HFFc6 (cell line): ENCODE results near the gene BBS12. TPM values are rescaled to one million over a fixed set of nuclear protein-coding genes. Genes with fewer than 3 reads are reported as not detected.

Experiments
- DNase-seq: peaks from one replicate; pipeline ENCODE4 v3.0.0-alpha.2; 2018
- H3K27ac Mint-ChIP-seq: 2 replicates; pipeline ENCODE4 v1.8.0; 2020; ENCODE audit warnings: mild to moderate bottlenecking, mixed read lengths
- H3K27me3 Mint-ChIP-seq: 2 replicates; pipeline ENCODE4 v1.8.0; 2021; ENCODE audit warnings: mild to moderate bottlenecking, moderate library complexity, mixed read lengths; ENCODE audit not compliant: insufficient read depth
- H3K36me3 Mint-ChIP-seq: 2 replicates; pipeline ENCODE4 v1.8.0; 2021; ENCODE audit warnings: low read depth, mixed read lengths
- H3K4me1 Mint-ChIP-seq: 2 replicates; pipeline ENCODE4 v1.8.0; 2020; ENCODE audit warnings: low read depth, mixed read lengths
- H3K4me3 Mint-ChIP-seq: 2 replicates; pipeline ENCODE4 v1.8.0; 2020; ENCODE audit warnings: mild to moderate bottlenecking, moderate library complexity, mixed read lengths
- H3K9me3 Mint-ChIP-seq: 2 replicates; pipeline ENCODE4 v1.8.0; 2020; ENCODE audit warnings: mild to moderate bottlenecking, mixed read lengths
- total RNA-seq, 6 experiments: library from RNA; stranded (reverse); fragmentation: NEBNext Ultra II Directional; extraction: Animal tissue kit (Norgen Biotek cat#: 25700); gene quantifications; 2 replicates in 1 of 6; 3 replicates in 5 of 6; pipeline ENCODE4 v1.2.3, GENCODE V29; 2021
- TF ChIP-seq, protein P1 (sequence below): fragments of 200-600 bp; sonication (generic); IDR thresholded peaks from 2 replicates; pipeline ENCODE4 v1.5.0; 2021; ENCODE audit warnings: antibody characterized with exemption, mild to moderate bottlenecking

The BBS12 gene
- total RNA-seq, 6 experiments from 2014 or later: 2.0 to 3.1 (median 2.4) TPM

DNA sequence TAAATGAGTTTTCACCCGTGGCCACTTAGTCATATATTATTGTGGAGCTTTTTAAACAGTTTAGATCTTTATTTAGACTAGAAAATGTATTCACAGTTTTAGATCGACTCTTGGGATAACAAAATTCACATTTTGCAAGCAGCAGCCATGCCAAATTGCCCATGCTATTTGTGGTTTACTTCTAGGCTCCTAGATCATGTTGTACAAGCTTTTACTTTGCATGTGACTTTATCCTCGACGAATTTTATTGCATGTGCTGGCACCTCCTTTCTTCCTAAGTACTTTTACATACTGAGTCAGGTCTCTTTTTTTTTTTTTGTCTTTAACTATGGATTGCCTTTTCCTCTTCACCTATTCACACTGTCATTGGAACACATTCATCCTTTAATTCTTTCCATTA is 23.2 kb downstream of the BBS12 start:
- Mint-ChIP-seq H3K4me1 (peaks cover 55% of the 10 kb centered on the region), H3K27me3 (no peaks in the 10 kb centered on the region; the same call in 1 of the 2 replicates), H3K36me3 (no peaks in the 10 kb centered on the region), H3K4me3 (peak overlapping the region; percentile 15; the same call in 1 of the 2 replicates), H3K9me3 (no peaks in the 10 kb centered on the region), H3K27ac (peak overlapping the region; percentile 34; the same call in 1 of the 2 replicates)
- TF ChIP-seq, protein P1, sequence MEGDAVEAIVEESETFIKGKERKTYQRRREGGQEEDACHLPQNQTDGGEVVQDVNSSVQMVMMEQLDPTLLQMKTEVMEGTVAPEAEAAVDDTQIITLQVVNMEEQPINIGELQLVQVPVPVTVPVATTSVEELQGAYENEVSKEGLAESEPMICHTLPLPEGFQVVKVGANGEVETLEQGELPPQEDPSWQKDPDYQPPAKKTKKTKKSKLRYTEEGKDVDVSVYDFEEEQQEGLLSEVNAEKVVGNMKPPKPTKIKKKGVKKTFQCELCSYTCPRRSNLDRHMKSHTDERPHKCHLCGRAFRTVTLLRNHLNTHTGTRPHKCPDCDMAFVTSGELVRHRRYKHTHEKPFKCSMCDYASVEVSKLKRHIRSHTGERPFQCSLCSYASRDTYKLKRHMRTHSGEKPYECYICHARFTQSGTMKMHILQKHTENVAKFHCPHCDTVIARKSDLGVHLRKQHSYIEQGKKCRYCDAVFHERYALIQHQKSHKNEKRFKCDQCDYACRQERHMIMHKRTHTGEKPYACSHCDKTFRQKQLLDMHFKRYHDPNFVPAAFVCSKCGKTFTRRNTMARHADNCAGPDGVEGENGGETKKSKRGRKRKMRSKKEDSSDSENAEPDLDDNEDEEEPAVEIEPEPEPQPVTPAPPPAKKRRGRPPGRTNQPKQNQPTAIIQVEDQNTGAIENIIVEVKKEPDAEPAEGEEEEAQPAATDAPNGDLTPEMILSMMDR: no peak
- DNase-seq: no peak

DNA sequence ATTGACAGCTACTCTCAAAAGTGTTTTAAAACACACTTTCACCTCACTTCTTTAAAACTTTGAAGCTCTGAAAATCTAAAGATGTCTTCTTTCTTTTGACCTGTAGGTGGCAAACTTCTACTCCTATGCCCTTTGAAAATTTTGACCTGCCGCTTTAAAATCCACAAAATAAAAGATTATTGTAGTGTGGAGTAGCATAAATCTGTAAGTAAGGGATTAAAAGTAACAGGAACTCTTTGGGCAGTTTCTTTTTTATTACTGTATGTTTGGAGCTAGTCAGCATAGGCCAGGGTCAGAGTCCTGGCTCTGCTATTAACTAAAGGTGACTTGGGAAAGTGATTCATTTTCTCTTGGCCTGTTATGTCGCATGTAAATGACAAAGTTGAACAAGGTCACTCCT is 25.5 kb downstream of the BBS12 start:
- Mint-ChIP-seq H3K27me3 (no peaks in the 10 kb centered on the region; the same call in 1 of the 2 replicates), H3K4me1 (peaks cover 76% of the 10 kb centered on the region), H3K4me3 (peak overlapping the region; percentile 31), H3K36me3 (no peaks in the 10 kb centered on the region), H3K27ac (peak overlapping the region; percentile 32), H3K9me3 (no peaks in the 10 kb centered on the region)
- peak; percentile 51 for DNase-seq
- TF ChIP-seq, protein P1: peak; percentile 96

DNA sequence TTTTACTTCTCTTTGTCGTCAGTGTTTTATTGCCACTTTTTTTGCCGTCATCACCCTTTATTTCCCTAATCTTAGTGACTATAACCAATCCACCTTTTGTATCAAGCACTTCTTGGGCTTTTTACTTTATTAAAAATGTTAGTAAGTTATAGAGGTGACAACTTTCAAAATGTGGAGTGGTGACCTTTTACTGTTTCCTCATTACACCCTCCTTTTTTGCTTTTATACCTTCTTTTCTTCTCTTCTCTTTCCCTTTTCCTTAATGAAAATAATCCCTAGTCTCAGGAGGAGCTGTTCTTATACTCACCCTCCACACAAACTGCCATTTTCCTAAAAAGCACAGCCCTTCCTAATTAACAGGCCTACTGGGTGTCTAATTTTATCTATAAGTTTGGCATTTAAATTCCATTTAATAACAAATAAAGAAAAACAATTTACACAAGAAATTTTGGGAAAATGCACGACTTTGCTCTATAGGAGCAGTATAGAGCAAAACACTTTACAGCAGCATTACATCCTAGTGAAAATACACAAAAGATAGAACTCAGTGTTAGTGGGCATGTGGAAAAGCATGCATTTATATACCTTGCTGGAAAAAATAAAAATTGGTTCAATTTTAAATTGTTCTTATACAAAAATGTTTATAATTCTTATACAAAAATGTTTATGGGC is 27.3 kb downstream of the BBS12 start:
- TF ChIP-seq, protein P1: peak; percentile 72
- peaks cover 79% of the 10 kb centered on the region for H3K4me1 Mint-ChIP-seq
- H3K4me3 Mint-ChIP-seq: peak overlapping the region; percentile 32; the same call in 1 of the 2 replicates
- peak overlapping the region; percentile 60 for H3K27ac Mint-ChIP-seq
- no peaks in the 10 kb centered on the region for H3K27me3 Mint-ChIP-seq
- H3K36me3 Mint-ChIP-seq: no peaks in the 10 kb centered on the region
- H3K9me3 Mint-ChIP-seq: no peaks in the 10 kb centered on the region
- DNase-seq: peak; percentile 30

DNA sequence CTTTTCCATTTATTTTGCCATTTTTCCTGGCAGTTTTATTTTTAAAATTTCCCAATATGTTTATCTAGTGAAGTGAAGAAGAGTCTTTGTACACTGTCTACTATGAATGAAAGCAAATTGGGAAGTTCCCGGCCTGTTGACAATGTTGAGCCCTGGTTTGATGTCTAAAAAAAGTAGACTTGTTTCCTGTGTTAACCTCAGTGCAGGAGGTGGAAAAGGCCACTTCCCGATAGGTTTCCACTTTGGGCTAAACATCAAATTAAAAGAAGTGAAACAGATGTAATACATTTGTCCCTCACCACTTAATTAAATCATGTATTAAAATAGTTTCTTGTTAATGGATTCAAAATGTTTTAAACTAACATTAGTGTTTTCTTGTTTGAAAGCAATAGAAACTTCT is 30.0 kb downstream of the BBS12 start:
- peak overlapping the region; percentile 95 for H3K27ac Mint-ChIP-seq
- peaks cover 1% of the 10 kb centered on the region; the same call in 1 of the 2 replicates for H3K27me3 Mint-ChIP-seq
- H3K4me1 Mint-ChIP-seq: peaks cover 88% of the 10 kb centered on the region
- no peaks in the 10 kb centered on the region for H3K9me3 Mint-ChIP-seq
- H3K4me3 Mint-ChIP-seq: peak overlapping the region; percentile 27; the same call in 1 of the 2 replicates
- H3K36me3 Mint-ChIP-seq: no peaks in the 10 kb centered on the region
- no peak for DNase-seq
- TF ChIP-seq, protein P1: no peak

DNA sequence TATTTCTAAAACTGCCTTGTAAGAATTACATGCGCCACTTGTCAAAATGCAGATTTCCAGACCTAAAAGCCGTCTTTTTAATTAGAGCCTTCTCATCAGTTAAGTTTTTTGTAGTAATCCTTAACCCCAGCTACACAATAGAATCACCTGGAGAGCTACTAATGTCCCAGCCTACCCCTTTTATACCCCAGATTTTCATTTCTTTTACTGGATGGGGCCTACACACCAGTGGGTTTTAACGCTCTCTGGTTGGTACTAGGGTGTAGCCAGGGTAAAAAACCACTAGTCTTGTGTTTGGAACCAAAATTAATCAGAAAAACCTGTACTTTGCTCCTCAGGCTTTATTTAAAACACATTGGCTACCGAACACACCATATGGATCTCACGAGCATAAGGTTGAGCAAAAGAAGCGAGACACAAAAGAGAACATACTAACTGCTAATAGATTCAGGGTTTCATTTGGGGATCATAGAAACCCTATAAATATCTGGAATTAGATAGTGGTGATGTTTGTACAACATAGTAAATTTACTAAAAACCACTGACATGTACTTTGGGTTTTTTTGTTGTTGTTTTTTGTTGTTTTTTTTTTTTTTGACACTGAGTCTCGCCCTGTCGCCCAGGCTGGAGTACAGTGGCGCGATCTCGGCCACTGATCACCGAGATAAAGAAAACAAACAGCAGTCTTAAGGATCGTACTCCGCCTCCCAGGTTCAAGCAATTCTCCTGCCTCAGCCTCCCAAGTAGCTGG is 30.6 kb downstream of the BBS12 start:
- DNase-seq: no peak
- H3K4me3 Mint-ChIP-seq: peak overlapping the region; percentile 27; the same call in 1 of the 2 replicates
- H3K27ac Mint-ChIP-seq: peak overlapping the region; percentile 95
- TF ChIP-seq, protein P1: no peak
- H3K9me3 Mint-ChIP-seq: no peaks in the 10 kb centered on the region
- H3K4me1 Mint-ChIP-seq: peaks cover 82% of the 10 kb centered on the region
- H3K36me3 Mint-ChIP-seq: no peaks in the 10 kb centered on the region
- H3K27me3 Mint-ChIP-seq: peaks cover 1% of the 10 kb centered on the region; the same call in 1 of the 2 replicates
